Fibroblast of lung (primary cell): Measurements from ENCODE around the gene PRRG3. TPM values are rescaled to one million over a fixed set of nuclear protein-coding genes. Genes with fewer than 3 reads are reported as not detected.

Source experiments
- DNase-seq, 2 donors: peaks; one replicate each; pipeline versions ENCODE4 v3.0.0 to v3.0.0-alpha.2; 2010; ENCODE audit warnings: low read depth in 2 of 2
- H2AFZ ChIP-seq: 2 replicates; pipeline ENCODE4 v1.5.1; 2012; ENCODE audit warnings: low read length, control low read depth, inconsistent platforms
- H3K27ac ChIP-seq: 2 replicates; pipeline ENCODE4 v1.5.1; 2011; ENCODE audit warnings: low read length, control low read depth; ENCODE audit not compliant: insufficient read depth
- H3K27me3 ChIP-seq: 2 replicates; pipeline ENCODE4 v1.5.1; 2011; ENCODE audit warnings: mild to moderate bottlenecking, low read length; ENCODE audit not compliant: control insufficient read depth, insufficient read depth
- H3K36me3 ChIP-seq: 2 replicates; pipeline ENCODE4 v1.5.1; 2011; ENCODE audit warnings: low read length; ENCODE audit not compliant: control insufficient read depth, insufficient read depth
- H3K4me1 ChIP-seq: 2 replicates; pipeline ENCODE4 v1.5.1; 2011; ENCODE audit warnings: low read length; ENCODE audit not compliant: control insufficient read depth, insufficient read depth; ENCODE audit errors: extremely low read depth
- H3K4me2 ChIP-seq: 2 replicates; pipeline ENCODE4 v1.5.1; 2011; ENCODE audit warnings: low read length, control low read depth; ENCODE audit not compliant: insufficient read depth; ENCODE audit errors: extremely low read depth
- H3K4me3 ChIP-seq, 4 experiments: fragments of 200-600 bp in 1 of 4; sonication (generic) in 1 of 4; replicated peaks in 1 of 4; 2 replicates each; pipeline ENCODE4 v1.5.1; 2011 to 2016; ENCODE audit warnings: low read length in 4 of 4, low read depth in 3 of 4, mild to moderate bottlenecking in 3 of 4, control low read depth in 2 of 4, inconsistent platforms in 1 of 4, mixed read lengths in 1 of 4; ENCODE audit not compliant: insufficient read depth in 1 of 4; ENCODE audit errors: control extremely low read depth in 1 of 4
- H3K79me2 ChIP-seq: 2 replicates; pipeline ENCODE4 v1.5.1; 2012; ENCODE audit warnings: mild to moderate bottlenecking, low read length, inconsistent platforms; ENCODE audit not compliant: control insufficient read depth, insufficient read depth
- H3K9ac ChIP-seq: 2 replicates; pipeline ENCODE4 v1.5.1; 2011; ENCODE audit warnings: mild to moderate bottlenecking, low read length, control low read depth; ENCODE audit not compliant: insufficient read depth
- H3K9me3 ChIP-seq: 2 replicates; pipeline ENCODE4 v1.5.1; 2012; ENCODE audit warnings: low read depth, low read length; ENCODE audit not compliant: control insufficient read depth, insufficient read depth
- H4K20me1 ChIP-seq: 2 replicates; pipeline ENCODE4 v1.5.1; 2011; ENCODE audit warnings: low read length; ENCODE audit not compliant: control insufficient read depth, insufficient read depth; ENCODE audit errors: extremely low read depth
- CTCF ChIP-seq, 2 donors: IDR thresholded peaks in 1 of 2; conservative IDR thresholded peaks in 1 of 2; 1 replicate in 1 of 2; 2 replicates in 1 of 2; pipeline ENCODE4 v1.5.1; 2011 to 2012; ENCODE audit warnings: low read length in 2 of 2, control low read depth in 1 of 2, inconsistent platforms in 1 of 2, low read depth in 1 of 2, mild to moderate bottlenecking in 1 of 2
- EZH2 ChIP-seq: IDR thresholded peaks from 2 replicates; pipeline ENCODE4 v1.5.1; 2012; ENCODE audit warnings: low read length, control low read depth, mild to moderate bottlenecking; ENCODE audit errors: missing control alignments
- polyA plus RNA-seq, 2 donors: library from polyadenylated mRNA; depleted of rRNA in 1 of 2; stranded (reverse) in 1 of 2; unstranded in 1 of 2; fragments of >200 nt; gene quantifications; 2 replicates each; pipeline ENCODE4 v1.2.1, GENCODE V29; 2011 to 2012; ENCODE audit warnings: missing spikeins in 1 of 2
- total RNA-seq: library from RNA; depleted of rRNA; stranded (reverse); fragments of >200 nt; gene quantifications from 2 replicates; pipeline ENCODE4 v1.2.1, GENCODE V29; 2014

The PRRG3 gene
- total and polyA plus RNA-seq, 2 donors (not counting 1 experiment from before 2014, with no cell fraction given) = 0.66 TPM; not detected in 1

GRCh38 chrX:151746502-151746901 lies 51.2 kb downstream of the PRRG3 start:
- TF ChIP-seq EZH2 = no peak
- H3K4me2 ChIP-seq = no peak overlapping the region
- no peak overlapping the region for H3K4me3 ChIP-seq
- no peak overlapping the region for H3K9ac ChIP-seq
- no peaks in the 10 kb centered on the region for H3K9me3 ChIP-seq
- no peak for DNase-seq
- no peaks in the 10 kb centered on the region for H3K79me2 ChIP-seq
- no peak overlapping the region for H2AFZ ChIP-seq
- no peaks in the 10 kb centered on the region for H3K4me1 ChIP-seq
- no peaks in the 10 kb centered on the region for H3K27me3 ChIP-seq
- no peaks in the 10 kb centered on the region for H4K20me1 ChIP-seq
- H3K36me3 ChIP-seq = no peaks in the 10 kb centered on the region
- no peak overlapping the region for H3K27ac ChIP-seq

GRCh38 chrX:151750511-151750910 lies 55.3 kb downstream of the PRRG3 start:
- Histone ChIP-seq H3K9ac (no peak overlapping the region), H3K27me3 (no peaks in the 10 kb centered on the region), H3K4me2 (no peak overlapping the region), H3K4me3 (no peak overlapping the region), H4K20me1 (no peaks in the 10 kb centered on the region), H3K27ac (no peak overlapping the region), H3K4me1 (no peaks in the 10 kb centered on the region), H2AFZ (no peak overlapping the region), H3K36me3 (no peaks in the 10 kb centered on the region), H3K9me3 (no peaks in the 10 kb centered on the region), H3K79me2 (no peaks in the 10 kb centered on the region)
- TF ChIP-seq EZH2 = no peak
- no peak for TF ChIP-seq CTCF (conservative IDR thresholded peaks at IDR 0.05 in 1 of 2, IDR thresholded peaks at IDR 0.05 in 1 of 2; ENCODE audit: low read depth in 1 of 2, low read length in 2 of 2)
- no peak for DNase-seq

GRCh38 chrX:151752847-151753246 lies 57.6 kb downstream of the PRRG3 start:
- Histone ChIP-seq H3K4me1 (no peaks in the 10 kb centered on the region), H3K27ac (no peak overlapping the region), H3K27me3 (no peaks in the 10 kb centered on the region), H3K9me3 (no peaks in the 10 kb centered on the region), H3K4me2 (no peak overlapping the region), H3K4me3 (no peak overlapping the region), H3K79me2 (no peaks in the 10 kb centered on the region), H3K9ac (no peak overlapping the region), H3K36me3 (no peaks in the 10 kb centered on the region), H2AFZ (no peak overlapping the region), H4K20me1 (no peaks in the 10 kb centered on the region)
- no peak for DNase-seq
- TF ChIP-seq EZH2 = no peak
- no peak for TF ChIP-seq CTCF (conservative IDR thresholded peaks at IDR 0.05 in 1 of 2, IDR thresholded peaks at IDR 0.05 in 1 of 2; ENCODE audit: low read depth in 1 of 2, low read length in 2 of 2)
